GM21526 (cell line): ENCODE results near the gene MISP3.

Experiments used
- ATAC-seq: cut with Tn5 transposase; IDR thresholded peaks from one replicate; pipeline ENCODE4 v1.9.1; 2021; ENCODE audit warnings: moderate library complexity; ENCODE audit not compliant: unreplicated experiment, low FRiP score

Gene MISP3

DNA sequence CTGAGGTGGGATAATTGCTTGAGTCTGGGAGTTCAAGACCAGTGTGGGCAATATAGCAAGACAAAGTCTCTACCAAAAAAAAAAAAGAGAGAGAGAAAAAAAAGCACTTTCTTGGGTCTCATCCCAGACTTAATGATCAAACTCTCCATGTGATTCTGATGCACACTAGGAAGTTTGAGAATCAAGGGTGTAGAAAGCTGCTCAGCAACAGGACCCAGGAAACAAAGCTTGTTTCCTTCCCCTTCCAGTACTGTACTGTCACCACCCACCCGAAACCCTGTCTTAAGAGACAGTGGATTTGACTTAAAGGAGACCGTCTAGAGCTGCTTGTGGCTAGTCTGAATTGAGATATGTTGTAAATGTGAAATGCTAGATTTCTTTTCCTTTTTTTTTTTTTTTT, 5.8 kb downstream of the MISP3 start:
- no peak for ATAC-seq

DNA sequence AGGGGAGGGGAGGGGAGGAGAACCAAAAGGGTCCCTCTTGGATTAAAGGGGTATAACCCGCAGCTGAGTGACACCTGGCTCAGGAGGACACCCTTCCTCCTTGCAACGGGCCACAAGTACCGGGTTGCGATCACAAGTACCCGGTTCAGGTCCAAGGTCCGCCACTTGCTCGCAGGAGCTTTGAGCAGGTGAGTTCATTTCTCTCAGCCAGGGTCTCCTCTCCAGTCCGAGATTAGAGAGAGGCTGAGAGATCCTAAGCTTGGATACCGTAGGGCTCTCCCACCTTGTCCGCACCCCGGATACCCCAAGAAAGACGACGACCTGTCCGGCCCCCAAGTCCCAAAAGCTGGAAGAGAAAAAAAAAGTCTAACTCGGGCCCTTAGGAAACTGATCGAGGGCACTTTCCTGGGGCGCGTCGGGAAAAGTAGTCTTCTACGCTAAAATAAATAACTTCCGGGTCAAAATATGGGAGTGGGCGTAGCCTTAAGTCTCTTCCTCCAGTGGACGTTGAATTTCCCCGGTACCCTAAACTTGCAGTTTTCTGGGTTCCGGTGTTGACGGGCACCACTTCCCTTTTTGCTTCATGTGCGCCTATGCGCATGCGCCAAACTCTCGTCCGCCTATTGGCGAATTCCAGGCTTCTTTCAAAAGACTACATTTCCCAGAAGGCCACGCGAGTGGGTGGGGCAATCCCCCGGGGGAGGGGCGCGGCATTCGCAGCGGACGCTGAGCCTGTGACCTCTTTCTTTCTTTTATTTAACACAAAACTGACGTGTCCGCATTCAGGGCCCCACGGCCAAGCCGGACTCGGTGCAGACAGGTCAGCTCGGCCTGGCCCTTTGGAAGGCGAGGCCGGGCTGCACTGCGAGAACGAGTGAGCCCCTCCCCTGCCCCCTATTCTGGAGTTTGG, 8.6 kb downstream of the MISP3 start:
- ATAC-seq, result peak; percentile 59

DNA sequence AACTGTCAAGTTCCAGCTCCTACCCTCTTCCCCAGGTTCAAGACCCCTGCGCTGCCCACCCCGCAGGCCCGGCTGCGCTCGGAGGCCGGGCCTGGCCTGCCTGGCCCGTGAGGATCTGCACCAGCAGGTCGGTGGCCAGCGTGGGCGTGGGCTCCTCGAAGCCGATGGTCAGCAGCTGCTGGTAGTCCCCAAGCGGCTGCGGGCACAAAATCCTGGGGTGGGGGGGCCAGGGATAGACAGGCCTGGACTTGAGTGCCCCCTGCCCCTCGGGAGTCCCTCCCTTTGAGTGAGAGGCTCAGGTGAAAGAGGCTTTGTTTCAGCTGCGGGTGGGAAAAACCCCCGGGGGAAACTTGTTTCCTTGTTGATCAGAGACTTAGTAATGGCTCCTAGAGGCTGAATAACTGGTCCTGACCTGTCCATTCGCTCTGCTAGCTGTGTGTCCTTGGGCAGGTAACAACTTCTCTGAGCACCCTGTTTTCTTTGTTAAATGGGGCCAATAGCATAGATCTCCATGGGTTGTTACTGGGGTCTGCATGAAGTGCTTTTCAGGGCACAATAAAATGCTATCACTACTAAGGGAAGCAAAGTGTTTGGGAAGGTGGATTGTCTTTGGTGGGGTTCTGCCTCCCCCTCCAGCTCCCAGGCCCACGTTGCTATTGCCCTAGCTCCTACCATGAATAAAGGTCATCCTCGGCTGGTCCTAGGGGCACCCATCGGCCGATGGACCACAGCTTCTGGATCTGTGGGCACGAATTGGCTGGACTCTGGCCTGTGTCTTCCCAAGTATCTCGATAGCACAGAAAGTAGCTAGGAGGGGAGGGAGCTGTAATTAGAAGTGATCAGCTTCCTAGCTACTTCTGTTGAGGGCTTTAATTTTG, 9.4 kb downstream of the MISP3 start:
- ATAC-seq, result no peak

DNA sequence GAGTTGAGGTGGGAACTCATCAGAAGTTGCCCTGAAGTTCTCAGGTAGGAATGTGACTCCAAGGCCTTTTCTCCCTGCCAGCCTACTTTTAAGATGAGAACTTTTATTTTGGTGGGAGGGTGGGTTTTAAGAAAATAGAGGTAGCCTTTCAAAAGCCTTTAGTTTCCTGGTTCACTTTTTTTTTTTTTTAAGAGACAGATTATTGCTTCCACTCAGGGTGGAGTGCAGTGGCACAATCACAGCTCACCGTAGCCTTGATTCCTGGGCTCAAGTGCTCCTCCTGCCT, 10.0 kb downstream of the MISP3 start:
- ATAC-seq, result no peak

DNA sequence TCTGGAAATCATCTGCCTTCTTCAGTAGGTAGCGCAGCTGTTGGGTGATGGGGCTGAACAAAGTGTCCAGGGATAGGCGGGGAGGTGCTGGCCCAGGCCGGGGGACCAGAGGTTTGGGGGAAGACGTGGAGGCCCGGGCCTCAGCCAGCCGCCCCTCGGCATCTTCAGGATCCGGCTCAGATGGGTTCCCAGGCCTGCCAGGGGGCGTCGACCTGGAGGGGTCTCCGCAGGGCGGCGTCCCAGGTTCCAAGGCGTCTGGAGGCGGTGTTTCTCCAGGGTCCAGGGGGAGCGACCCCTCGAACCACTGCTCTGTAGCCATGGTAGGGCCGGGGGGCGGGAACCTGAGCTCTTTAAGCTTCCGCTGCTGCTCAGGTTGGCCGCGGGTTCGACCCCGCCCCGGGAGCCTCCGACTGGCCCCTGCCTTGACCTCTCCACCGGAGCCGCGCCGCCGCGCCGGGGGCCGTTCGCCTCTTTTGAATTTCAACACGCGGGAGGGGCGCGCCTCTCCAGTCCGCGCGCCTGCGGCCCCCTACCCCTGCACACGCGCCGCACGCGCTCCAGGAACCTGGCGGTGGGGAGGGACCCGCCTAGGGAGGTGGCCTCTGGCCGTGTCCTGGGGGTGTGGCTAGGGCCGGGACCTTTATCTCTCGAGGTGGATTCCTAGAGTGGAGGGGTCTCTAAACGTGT, 12.9 kb downstream of the MISP3 start, which contains the start of gene C19orf67:
C19orf67 (minus strand) TSS at position 475 of the 687 bp plus-strand sequence; CDS start at position 319, 156 bp downstream.
- no peak for ATAC-seq

DNA sequence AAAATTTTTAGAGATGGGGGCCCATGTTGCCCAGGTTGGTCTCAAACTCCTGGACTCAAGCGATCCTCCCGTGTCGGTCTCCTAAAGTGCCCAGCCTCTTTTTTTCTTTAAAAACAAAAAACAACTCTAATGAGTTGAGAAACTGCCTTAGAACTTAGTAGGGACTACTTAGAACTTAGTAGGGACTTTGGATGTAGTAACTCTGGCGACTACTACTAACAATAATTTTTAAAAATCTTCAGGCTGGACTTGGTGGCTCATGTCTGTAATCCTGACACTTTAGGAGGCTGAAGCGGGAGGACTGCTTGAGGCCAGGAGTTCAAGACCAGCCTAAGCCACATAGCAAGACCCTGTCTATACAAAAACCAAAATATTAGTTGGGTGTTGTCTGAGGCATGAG, 13.5 kb downstream of the MISP3 start:
- no peak for ATAC-seq

DNA sequence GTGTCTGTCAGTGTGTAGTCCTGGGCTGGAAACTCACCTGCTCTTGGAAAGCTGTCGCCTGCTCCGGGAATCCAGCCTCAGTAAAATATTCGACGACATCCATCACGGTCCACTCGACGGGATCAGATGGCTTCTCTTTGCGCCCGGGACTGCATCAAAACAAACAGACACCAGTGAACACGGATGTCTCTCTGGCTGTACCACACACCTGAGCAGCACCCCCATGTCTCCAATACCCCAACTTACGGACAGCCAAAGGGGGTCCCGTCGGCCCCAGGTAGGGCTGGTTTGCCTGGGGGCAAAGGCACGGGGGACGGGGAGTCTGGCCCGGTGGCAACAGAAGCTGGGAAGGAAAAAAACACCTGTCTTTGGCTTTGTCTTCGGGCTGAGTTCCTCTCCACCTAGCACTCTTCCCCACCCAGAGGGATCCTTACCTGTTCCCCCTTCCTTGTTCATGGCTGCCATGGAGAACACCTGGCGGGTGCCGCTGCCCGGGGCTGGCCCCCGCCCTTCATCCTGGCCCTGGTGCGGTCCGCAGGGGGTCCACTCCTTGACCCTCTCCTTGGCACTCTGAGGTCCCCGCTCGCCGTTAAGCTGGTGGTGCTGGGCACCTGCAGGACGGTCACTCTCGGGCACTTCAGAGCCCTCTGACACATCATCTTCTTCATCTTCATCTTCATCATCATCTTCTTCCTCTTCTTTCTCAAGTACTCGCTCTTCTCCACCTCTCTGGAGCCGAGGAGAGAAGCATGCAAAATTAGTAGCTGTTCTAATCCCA, 16.2 kb downstream of the MISP3 start:
- ATAC-seq, result no peak

DNA sequence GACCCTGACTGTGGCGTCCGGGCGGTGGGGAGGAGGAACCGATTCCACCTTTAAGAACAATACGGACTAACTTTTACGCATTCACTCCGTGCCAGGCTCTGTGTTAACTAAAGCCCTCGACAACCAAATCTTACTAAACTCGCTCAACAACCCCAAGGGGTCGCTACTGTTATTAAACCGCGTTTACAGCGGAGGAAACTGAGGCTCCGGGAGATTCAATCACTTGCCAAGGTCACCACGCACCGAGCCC, 16.8 kb downstream of the MISP3 start:
- ATAC-seq, result no peak

DNA sequence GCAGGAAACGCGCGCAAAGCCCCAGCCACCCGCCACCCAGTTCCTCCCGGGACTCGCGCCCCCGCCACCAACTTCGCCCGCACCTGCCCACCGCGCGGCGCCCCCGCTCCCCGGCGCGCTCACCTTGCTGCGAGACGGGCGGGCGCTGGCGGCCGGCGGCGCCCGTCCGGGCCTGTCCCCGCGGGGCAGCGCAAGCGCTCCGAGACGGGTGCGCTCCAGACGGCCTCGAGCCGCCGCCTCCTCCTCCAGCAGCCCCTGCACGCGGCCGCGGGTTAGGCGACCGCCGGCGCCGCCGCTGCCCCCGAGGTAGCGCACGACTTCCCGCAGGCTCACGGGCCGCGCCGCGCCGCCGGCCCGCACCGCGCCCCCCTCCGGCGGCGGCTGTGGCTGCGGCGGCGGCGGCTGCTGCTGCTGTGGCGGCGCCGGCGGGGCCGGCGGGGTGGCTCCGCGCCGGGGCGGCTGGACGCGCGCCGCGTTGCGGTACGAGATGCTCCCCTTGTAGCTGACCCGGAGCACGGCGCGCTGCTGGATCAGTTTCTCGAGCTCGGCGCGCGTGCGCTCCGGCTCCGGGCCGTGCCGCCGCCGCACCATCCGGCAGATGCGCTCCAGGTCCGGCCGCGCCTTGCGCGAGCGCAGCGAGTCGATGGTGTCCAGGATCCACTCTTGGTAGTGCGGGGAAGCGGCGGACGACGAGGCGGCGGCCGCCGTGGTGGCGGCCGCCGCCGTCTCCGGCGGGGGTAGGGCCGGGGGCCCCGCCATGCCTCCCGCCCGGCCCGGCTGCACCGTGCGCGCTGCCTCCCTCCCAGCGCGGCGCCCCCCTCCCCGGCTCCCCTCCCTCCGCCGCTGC, 17.3 kb downstream of the MISP3 start:
- ATAC-seq, result no peak

DNA sequence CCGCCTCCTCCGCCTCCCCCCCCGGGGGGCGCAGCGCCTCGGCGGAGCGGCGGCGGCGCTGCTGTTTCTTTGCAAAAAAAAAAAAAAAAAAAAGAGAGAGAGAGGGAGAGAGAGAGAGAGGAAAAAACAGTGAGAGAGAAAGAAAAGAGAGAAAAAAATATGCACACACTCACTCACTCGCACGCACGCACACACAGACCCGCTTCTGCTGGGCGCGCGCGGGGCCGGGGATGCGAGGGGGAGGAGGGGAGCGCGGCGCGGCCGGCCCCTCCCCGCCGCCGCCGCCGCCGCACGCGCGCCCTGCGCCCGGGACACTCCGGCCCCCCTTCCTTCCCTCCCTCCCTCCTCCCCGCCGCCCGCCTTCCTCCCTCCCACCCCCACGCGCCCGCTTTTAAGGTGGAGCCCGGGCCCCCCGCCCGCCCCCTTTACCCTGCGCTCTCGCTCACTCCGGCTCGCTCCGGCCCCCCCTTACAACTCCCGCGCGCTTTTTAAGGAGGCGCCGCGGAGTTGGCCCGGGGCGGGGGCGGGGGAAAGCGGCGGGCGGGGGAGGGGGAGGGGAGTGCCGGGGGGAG, 18.0 kb downstream of the MISP3 start, which contains the start of gene SAMD1:
SAMD1 (minus strand) TSS at position 243 of the 572 bp plus-strand sequence.
- ATAC-seq, result peak; percentile 20

DNA sequence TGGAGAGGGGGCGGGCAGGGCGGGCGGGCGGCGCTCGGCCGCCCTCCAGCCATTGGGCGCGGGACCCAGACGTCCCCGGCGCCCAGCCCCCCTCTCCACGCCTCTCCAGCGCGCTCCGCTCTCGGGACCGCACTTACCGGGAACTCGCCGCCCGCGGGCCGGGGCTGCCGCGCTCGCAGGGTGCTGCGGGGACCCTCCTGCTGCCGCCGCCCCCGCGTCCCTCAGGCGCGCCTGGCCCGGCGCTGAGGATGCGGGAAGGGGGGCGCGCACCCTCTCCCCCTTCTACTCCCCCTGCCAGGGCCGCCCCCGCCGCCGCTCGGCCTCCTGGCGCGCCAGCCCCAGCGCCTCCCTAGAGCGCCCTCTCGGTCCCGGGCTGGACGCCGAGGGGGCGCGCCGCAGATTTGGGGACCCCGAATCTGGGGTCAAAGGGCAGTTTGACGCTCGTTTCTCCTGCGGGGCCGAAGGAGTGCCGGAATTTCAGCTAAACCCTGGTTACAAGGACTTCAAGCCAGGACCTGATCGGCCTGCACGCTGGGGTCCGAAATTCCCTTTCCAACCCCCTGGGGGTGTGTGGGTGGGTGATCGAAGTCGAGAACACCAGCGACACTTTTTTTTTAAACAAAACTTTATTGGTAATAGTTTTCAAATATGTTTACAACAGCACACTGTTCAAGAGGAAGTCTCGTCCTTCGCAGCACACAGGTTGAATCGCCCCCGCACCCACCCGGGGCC, 18.7 kb downstream of the MISP3 start:
- ATAC-seq, result peak; percentile 37

DNA sequence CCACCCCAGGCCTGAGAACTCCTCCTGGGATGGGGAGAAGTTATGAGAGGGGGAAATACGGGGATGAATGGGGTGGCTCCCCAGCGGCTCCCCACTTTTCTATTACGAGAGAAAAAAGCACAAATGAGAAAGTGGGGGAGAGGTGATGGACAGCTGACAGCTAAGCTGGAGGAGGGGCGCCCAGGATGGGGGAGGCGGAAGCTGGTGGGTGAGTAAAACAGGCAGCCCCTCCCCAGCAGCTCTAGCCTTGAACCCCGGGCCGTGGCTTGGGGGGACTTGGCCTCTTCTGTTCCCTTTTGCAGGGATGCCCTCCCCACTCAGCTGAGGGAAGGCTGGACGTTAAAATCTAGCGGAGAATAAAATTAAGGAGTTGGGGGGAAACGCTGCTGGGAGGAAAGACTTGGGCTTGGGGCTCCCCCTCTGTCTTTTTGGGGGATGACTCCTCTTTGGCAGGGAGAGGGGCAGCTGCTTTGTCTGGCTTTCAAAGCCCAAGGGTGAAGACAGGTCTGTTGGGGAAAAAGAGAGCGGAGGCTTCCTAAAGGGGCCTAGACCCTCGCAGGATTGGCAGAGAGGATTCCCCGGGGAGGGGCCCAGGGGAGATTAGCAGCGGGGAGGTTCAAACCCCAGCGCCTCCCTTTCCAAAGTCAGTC, 19.4 kb downstream of the MISP3 start:
- ATAC-seq, result peak; percentile 9

DNA sequence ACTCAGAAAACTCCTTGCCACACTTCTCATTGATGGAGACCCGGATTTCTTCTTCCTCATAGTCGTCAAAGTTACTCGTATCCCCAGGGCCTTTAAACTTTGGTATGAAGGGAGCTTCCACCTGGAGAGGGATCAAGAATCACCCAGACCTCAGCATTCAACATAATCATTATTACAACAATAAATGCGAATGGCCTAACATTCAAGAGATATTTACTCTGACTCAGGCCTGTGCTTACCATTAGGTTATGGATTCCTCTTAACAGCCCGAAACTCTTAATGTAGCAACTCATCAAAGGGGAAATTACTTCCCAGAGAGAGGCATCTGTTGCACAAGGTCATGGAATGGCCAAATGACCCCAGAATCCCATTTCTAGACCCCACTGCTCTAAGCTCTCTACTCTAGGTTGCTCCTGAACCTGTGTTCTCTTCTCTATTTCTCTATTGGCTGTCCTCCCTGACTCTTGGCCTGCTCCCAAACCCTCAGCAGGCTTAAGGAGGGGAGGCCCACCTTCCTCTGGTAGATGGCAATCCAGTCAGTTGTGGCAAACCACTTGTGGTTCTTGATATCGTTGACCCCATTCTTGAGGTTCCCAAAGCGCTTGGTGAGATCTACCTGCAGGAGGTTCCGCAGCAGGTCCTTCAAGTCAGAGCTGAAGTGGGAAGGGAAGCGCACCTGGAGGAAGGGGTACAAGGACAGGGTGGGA, 20.7 kb downstream of the MISP3 start:
- ATAC-seq, result no peak

DNA sequence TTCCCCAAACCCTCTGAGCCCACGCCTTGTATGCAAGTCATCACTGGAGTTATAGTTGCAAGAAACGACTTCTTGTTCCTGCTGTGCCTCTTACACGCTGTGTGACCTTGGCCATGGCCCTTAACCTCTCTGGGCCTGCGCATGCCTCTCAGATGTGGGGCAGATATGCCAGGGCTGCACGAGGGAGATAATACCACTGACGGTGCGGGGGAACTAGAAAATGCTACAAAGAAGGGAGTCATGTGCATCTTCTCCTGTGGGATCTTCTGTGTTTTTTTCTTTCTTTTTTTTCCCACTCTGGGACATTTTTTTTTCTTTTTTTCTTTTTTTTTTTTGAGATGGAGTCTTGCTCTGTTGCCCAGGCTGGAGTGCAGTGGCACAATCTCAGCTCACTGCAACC, 22.3 kb downstream of the MISP3 start:
- ATAC-seq, result no peak

DNA sequence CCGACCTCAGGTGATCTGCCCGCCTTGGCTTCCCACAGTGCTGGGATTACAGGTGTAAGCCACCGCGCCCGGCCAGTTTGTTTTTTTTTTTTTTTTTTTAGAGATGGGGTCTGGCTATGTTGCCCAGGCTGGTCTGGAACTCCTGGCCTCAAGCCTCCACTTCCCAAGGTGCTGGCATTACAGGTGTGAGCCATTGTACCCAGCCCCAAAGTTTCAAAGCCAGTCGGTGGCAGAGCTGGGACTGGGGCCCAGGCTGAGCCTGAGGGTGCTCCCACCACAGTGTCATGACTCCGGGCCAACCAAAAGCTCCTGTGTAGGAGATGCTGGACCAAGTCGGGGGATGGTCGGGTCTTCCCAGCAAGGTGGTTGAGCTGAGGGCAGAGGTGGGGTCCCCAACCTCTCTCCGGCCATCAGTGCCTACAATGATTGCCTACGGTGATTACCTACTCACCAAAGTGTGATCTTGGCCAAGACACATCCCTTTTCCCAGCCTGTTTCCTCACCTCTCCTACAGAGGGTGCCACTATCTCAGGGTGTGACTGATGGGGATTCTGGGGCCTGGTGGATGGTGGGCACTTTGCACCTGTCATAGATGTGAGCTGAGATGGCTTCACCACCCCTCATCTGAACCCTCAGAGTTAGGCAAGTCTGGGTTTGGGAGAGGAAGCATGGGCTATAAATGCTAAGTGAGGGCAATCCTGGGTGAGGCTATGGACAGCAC, 23.8 kb downstream of the MISP3 start:
- ATAC-seq, result no peak

DNA sequence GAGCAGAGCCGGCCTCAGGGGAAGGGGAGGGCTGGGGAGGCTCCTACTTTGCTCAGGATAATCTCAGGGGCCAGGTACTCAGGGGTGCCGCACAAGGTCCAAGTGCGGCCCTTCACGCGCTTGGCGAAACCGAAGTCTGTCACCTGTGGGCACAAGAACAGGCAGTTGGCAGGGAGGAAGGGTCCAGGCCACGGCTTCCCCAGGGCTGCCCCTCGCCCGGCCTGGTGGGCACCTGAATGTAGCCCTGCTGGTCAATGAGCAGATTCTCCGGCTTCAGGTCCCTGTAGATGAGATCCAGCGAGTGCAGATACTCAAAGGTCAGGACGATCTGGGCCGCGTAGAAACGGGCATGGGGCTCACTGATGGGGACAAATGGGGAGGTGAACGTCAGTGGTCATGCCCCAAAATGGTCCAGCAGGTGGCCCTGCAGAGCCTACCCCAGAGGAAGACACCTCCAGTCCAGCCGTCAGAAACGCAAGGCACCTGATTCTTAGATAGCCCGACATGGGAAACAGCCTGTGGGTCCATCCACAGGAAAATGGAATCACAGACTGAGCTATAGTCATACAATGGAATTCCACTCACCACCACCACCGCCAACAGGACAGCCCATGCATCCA, 25.1 kb downstream of the MISP3 start:
- ATAC-seq, result no peak
